T-cell (primary cell): Measurements from ENCODE around the gene SAMD14. TPM values are rescaled to one million over a fixed set of nuclear protein-coding genes. Genes with fewer than 3 reads are reported as not detected.
A peak's percentile ranks its signal among the peaks of the same experiment; 100 is the strongest.

Experiments used
- ATAC-seq, 4 experiments: fragments of 200-7000 bp in 3 of 4; fragments of 150-1000 bp in 1 of 4; cut with Tn5 transposase; replicated peaks in 1 of 4; 1 replicate in 3 of 4; 2 replicates in 1 of 4; pipeline ENCODE4 v1.10.0; 2021; ENCODE audit warnings: moderate library complexity in 3 of 4, mild to moderate bottlenecking in 2 of 4, moderate number of reproducible peaks in 1 of 4
- CTCF ChIA-PET, 2 donors: fragments of 300-600 bp; sonication (Branson Sonifier 250); formaldehyde crosslinking; loops; one replicate each; lab custom pipeline; 2022; ENCODE audit warnings: antibody characterized with exemption in 2 of 2; lab: Charles Lee
- POLR2A ChIA-PET, 2 donors: fragments of 300-600 bp; sonication (Branson Sonifier 250); formaldehyde crosslinking; loops; one replicate each; lab custom pipeline; 2022; ENCODE audit warnings: antibody characterized with exemption in 2 of 2; lab: Charles Lee
- DNase-seq, 35 experiments: peaks; one replicate each; pipeline versions ENCODE4 v3.0.0 to v3.0.0-alpha.2; 2013 to 2023
- H3K27ac ChIP-seq: one replicate; pipeline ENCODE4 v1.5.1; 2013; ENCODE audit warnings: low read length
- H3K27me3 ChIP-seq, 2 experiments: replicated peaks in 1 of 2; 1 replicate in 1 of 2; 2 replicates in 1 of 2; pipeline versions ENCODE4 v1.6.1 to v1.7.0; 2013; ENCODE audit warnings: low read length in 1 of 2, mixed read lengths in 1 of 2; ENCODE audit not compliant: control insufficient read depth in 2 of 2, insufficient read depth in 2 of 2; ENCODE audit errors: extremely low read depth in 1 of 2
- H3K36me3 ChIP-seq, 2 donors: 1 replicate in 1 of 2; 2 replicates in 1 of 2; pipeline versions ENCODE4 v1.6.1 to v1.7.0; 2013; ENCODE audit warnings: low read length in 1 of 2; ENCODE audit not compliant: control insufficient read depth in 2 of 2, insufficient read depth in 1 of 2; ENCODE audit errors: extremely low read depth in 1 of 2
- H3K4me1 ChIP-seq, 2 experiments: 1 replicate in 1 of 2; 2 replicates in 1 of 2; pipeline versions ENCODE4 v1.6.1 to v1.7.0; 2013; ENCODE audit warnings: low read length in 2 of 2, mixed read lengths in 1 of 2; ENCODE audit not compliant: insufficient read depth in 2 of 2, control insufficient read depth in 1 of 2; ENCODE audit errors: extremely low read depth in 1 of 2
- H3K4me3 ChIP-seq, 2 donors: 1 replicate in 1 of 2; 2 replicates in 1 of 2; pipeline versions ENCODE4 v1.5.1 to v1.7.0; 2013; ENCODE audit warnings: mild to moderate bottlenecking in 2 of 2, low read length in 1 of 2, moderate library complexity in 1 of 2; ENCODE audit not compliant: control insufficient read depth in 1 of 2; ENCODE audit errors: extremely low read depth in 1 of 2
- H3K9me3 ChIP-seq: 2 replicates; pipeline ENCODE4 v1.7.0; 2013
- H3K27ac Mint-ChIP-seq, 2 donors: one replicate each; pipeline ENCODE4 v1.8.0; 2020 to 2021; ENCODE audit warnings: mild to moderate bottlenecking in 2 of 2, mixed read lengths in 2 of 2
- H3K27me3 Mint-ChIP-seq, 2 donors: one replicate each; pipeline ENCODE4 v1.8.0; 2021 to 2022; ENCODE audit warnings: mixed read lengths in 2 of 2
- H3K36me3 Mint-ChIP-seq: one replicate; pipeline ENCODE4 v1.8.0; 2021; ENCODE audit warnings: mixed read lengths
- H3K4me1 Mint-ChIP-seq, 3 donors: one replicate each; pipeline ENCODE4 v1.8.0; 2020 to 2022; ENCODE audit warnings: mixed read lengths in 3 of 3, mild to moderate bottlenecking in 1 of 3
- H3K4me3 Mint-ChIP-seq, 3 donors: one replicate each; pipeline ENCODE4 v1.8.0; 2020 to 2022; ENCODE audit warnings: mild to moderate bottlenecking in 3 of 3, mixed read lengths in 3 of 3, moderate library complexity in 3 of 3
- H3K9me3 Mint-ChIP-seq, 3 donors: one replicate each; pipeline ENCODE4 v1.8.0; 2020 to 2022; ENCODE audit warnings: mixed read lengths in 3 of 3
- WGBS: methylation state at CpG from one replicate; pipeline ENCODE4 v1.1.5; 2013; ENCODE audit warnings: missing lambda C conversion rate; ENCODE audit not compliant: insufficient coverage; 5-methylcytosine and 5-hydroxymethylcytosine counted together
- total RNA-seq, 35 experiments: library from RNA in 6 of 35; stranded (reverse) in 6 of 35; fragments of 120-200 nt in 1 of 35; gene quantifications; one replicate each; pipeline versions ENCODE4 v1.2.1 to v1.2.4 and lab custom pipeline; 2013 to 2026

SAMD14 gene
- total RNA-seq, 5 donors from 2014 or later (not counting 1 experiment from before 2014, with no cell fraction given), result 0.23 to 0.70 (median 0.35) TPM

DNA sequence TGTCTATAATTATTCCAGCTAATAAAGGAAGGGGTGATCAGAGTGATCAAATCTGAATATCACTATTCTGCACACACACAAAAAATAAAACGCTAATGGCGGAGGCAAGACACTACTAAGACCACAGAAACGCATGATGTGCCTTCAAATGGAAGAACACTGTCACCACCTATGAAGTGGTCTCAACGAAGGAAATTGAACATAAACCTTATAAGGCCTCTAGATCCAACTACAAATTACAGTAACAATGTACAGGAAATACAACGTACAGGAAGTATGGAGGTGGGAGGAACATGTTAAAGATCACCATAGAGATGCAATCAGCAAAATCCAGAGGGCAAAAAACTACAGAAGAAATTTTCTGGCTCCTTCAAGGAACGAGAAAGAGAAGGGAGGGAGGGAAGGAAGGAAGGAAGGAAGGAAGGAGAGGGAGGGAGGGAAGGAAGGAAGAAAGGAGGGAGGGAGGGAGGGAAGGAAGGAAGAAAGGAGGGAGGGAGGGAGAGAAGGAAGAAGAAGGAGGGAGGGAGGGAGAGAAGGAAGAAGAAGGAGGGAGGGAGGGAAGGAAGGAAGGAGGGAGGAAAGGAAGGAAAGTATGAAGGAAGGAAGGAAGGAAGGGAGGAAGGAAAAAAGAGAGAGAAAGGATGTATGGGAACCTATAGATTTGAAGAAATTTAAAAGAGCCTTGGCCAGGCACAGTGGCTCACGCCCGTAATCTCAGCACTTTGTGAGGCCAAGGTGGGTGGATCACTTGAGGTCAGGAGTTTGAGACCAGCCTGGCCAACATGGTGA is 32.7 kb upstream of the SAMD14 start:
- Mint-ChIP-seq H3K27me3 (no peaks in the 10 kb centered on the region), H3K4me3 (peak overlapping the region in 1 of 3 donors; percentile 79), H3K9me3 (no peaks in the 10 kb centered on the region), H3K36me3 (no peaks in the 10 kb centered on the region), H3K4me1 (peaks cover 25 to 38% (median 34%) of the 10 kb centered on the region in 3 donors), H3K27ac (peak overlapping the region in 1 of 2 donors; percentile 45)
- Histone ChIP-seq H3K4me1 (peaks cover 14 to 26% of the 10 kb centered on the region in 2 experiments), H3K27me3 (peaks cover 0 to 6% of the 10 kb centered on the region in 2 experiments), H3K4me3 (no peak overlapping the region), H3K9me3 (no peaks in the 10 kb centered on the region), H3K27ac (no peak overlapping the region), H3K36me3 (no peaks in the 10 kb centered on the region)
- DNase-seq (no peak), ATAC-seq (peak in 1 of 4 experiments; percentile 34)
- 83% methylated on average over 2 of the region's 8 CpGs for WGBS
- POLR2A ChIA-PET, result no interaction called here
- CTCF ChIA-PET, result interaction anchor here (0.7 to 2.7 kb wide), 17 partner anchors 7 to 107 kb away, joined by 3 to 26 read pairs (median 5); partner anchors contain the start of gene PDK2 (in 1 of the 2)

- Mint-ChIP-seq H3K36me3 (no peaks in the 10 kb centered on the region), H3K9me3 (no peaks in the 10 kb centered on the region), H3K27ac (peak overlapping the region; percentile 40 to 85), H3K27me3 (no peaks in the 10 kb centered on the region), H3K4me1 (peaks cover 28 to 40% (median 38%) of the 10 kb centered on the region in 3 donors), H3K4me3 (peak overlapping the region; percentile 72 to 79 (median 77))
- Histone ChIP-seq H3K36me3 (no peaks in the 10 kb centered on the region), H3K4me3 (peak overlapping the region in 1 of 2 donors; percentile 20), H3K9me3 (no peaks in the 10 kb centered on the region), H3K4me1 (peaks cover 14 to 27% of the 10 kb centered on the region in 2 experiments), H3K27me3 (no peaks in the 10 kb centered on the region), H3K27ac (peak overlapping the region; percentile 49)
- DNase-seq (no peak), ATAC-seq (no peak)
- POLR2A ChIA-PET, result interaction anchor here in 1 of 2 donors (0.6 kb wide), 1 partner anchor 42 kb away, joined by 3 read pairs; no protein-coding TSS in a partner anchor
- WGBS, result 84% methylated on average over 10 of the region's 16 CpGs
- CTCF ChIA-PET, result interaction anchor here (0.5 to 2.7 kb wide), 18 partner anchors 8 to 201 kb away, joined by 3 to 26 read pairs (median 5); partner anchors contain the start of gene PDK2 (in 1 of the 2)
These were observed 31.9 kb upstream of the SAMD14 start for GRCh38 chr17:50161911-50162288.

- H3K27me3 Mint-ChIP-seq, result no peaks in the 10 kb centered on the region
- POLR2A ChIA-PET, result interaction anchor here (0.6 to 0.9 kb wide), 3 partner anchors 15 to 141 kb away, joined by 3 to 6 read pairs (median 3); no protein-coding TSS in a partner anchor
- H3K9me3 Mint-ChIP-seq, result no peaks in the 10 kb centered on the region
- ATAC-seq (peak; percentile 89 to 97 (median 96)), DNase-seq (peak; percentile 85 to 97 (median 91))
- H3K36me3 Mint-ChIP-seq, result no peaks in the 10 kb centered on the region
- Histone ChIP-seq H3K36me3 (no peaks in the 10 kb centered on the region), H3K4me1 (peaks cover 14 to 27% of the 10 kb centered on the region in 2 experiments), H3K4me3 (peak overlapping the region; percentile 60 to 71), H3K9me3 (no peaks in the 10 kb centered on the region), H3K27me3 (no peaks in the 10 kb centered on the region), H3K27ac (peak overlapping the region; percentile 49)
- H3K4me1 Mint-ChIP-seq, result peaks cover 28 to 40% (median 38%) of the 10 kb centered on the region in 3 donors
- CTCF ChIA-PET, result interaction anchor here (0.5 to 2.7 kb wide), 21 partner anchors 9 to 201 kb away, joined by 3 to 26 read pairs (median 5); partner anchors contain the start of gene PDK2 (in 1 of the 2)
- peak overlapping the region; percentile 72 to 79 (median 77) for H3K4me3 Mint-ChIP-seq
- H3K27ac Mint-ChIP-seq, result peak overlapping the region; percentile 40 to 85
- WGBS, result 5% methylated on average over 36 of the region's 53 CpGs
These were observed 31.3 kb upstream of the SAMD14 start for GRCh38 chr17:50161023-50161910.

DNA sequence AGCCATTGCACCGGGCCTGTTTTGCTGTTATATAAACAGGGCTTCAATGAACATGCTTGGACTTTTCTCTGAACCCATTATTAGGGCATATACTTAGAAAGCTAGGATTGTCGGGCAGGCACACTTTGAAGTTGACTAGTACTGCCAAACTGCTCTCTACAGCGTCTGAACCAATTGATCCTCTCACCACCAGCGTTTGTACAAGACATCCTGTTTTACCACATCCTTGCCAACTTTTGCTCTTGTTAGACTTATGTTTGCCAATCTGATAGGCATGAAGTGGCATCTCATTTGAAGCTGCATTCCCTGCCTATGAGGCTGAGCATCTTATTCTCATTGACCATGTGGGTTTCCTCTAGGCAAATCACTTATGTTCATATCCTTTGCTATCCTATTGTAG is 27.9 kb upstream of the SAMD14 start:
- ChIA-PET POLR2A (no interaction called here), CTCF (no interaction called here)
- H3K9me3 Mint-ChIP-seq, result no peaks in the 10 kb centered on the region
- peak in 1 of 35 experiments; percentile 36 for DNase-seq
- no peak overlapping the region for H3K4me3 Mint-ChIP-seq
- Histone ChIP-seq H3K36me3 (no peaks in the 10 kb centered on the region), H3K4me3 (no peak overlapping the region), H3K9me3 (no peaks in the 10 kb centered on the region), H3K27ac (no peak overlapping the region), H3K4me1 (peaks cover 10 to 32% of the 10 kb centered on the region in 2 experiments), H3K27me3 (no peaks in the 10 kb centered on the region)
- H3K27ac Mint-ChIP-seq, result peak overlapping the region; percentile 60 to 65
- no peaks in the 10 kb centered on the region for H3K36me3 Mint-ChIP-seq
- peak in 3 of 4 experiments; percentile 21 to 26 (median 22) for ATAC-seq
- peaks cover 38 to 46% (median 40%) of the 10 kb centered on the region in 3 donors for H3K4me1 Mint-ChIP-seq
- H3K27me3 Mint-ChIP-seq, result no peaks in the 10 kb centered on the region
- WGBS, result 0% methylated on average over 1 of the region's 4 CpGs

- Histone ChIP-seq H3K27me3 (no peaks in the 10 kb centered on the region), H3K27ac (no peak overlapping the region), H3K4me1 (peaks cover 2 to 34% of the 10 kb centered on the region in 2 experiments), H3K36me3 (no peaks in the 10 kb centered on the region), H3K9me3 (no peaks in the 10 kb centered on the region), H3K4me3 (no peak overlapping the region)
- Mint-ChIP-seq H3K9me3 (no peaks in the 10 kb centered on the region), H3K4me3 (no peak overlapping the region), H3K4me1 (peaks cover 24 to 39% (median 34%) of the 10 kb centered on the region in 3 donors), H3K27ac (peak overlapping the region; percentile 70 to 88), H3K36me3 (no peaks in the 10 kb centered on the region), H3K27me3 (no peaks in the 10 kb centered on the region)
- no peak for ATAC-seq
- DNase-seq, result no peak
- CTCF ChIA-PET, result no interaction called here
- 92% methylated on average over 2 of the region's 8 CpGs for WGBS
- POLR2A ChIA-PET, result no interaction called here
These were observed 25.3 kb upstream of the SAMD14 start for GRCh38 chr17:50155115-50155819.
